GM18519 (cell line): Measurements from ENCODE around the gene TMEM97.
"Not testable (repeated sequence)": the region's sequence is repeated elsewhere in the genome, so short reads cannot be mapped to it uniquely, and the experiment has no call there.

Source experiments
- ATAC-seq: cut with Tn5 transposase; IDR thresholded peaks from one replicate; pipeline ENCODE4 v1.9.1; 2021; ENCODE audit warnings: mild to moderate bottlenecking, moderate library complexity; ENCODE audit not compliant: unreplicated experiment, low FRiP score

Gene TMEM97

DNA sequence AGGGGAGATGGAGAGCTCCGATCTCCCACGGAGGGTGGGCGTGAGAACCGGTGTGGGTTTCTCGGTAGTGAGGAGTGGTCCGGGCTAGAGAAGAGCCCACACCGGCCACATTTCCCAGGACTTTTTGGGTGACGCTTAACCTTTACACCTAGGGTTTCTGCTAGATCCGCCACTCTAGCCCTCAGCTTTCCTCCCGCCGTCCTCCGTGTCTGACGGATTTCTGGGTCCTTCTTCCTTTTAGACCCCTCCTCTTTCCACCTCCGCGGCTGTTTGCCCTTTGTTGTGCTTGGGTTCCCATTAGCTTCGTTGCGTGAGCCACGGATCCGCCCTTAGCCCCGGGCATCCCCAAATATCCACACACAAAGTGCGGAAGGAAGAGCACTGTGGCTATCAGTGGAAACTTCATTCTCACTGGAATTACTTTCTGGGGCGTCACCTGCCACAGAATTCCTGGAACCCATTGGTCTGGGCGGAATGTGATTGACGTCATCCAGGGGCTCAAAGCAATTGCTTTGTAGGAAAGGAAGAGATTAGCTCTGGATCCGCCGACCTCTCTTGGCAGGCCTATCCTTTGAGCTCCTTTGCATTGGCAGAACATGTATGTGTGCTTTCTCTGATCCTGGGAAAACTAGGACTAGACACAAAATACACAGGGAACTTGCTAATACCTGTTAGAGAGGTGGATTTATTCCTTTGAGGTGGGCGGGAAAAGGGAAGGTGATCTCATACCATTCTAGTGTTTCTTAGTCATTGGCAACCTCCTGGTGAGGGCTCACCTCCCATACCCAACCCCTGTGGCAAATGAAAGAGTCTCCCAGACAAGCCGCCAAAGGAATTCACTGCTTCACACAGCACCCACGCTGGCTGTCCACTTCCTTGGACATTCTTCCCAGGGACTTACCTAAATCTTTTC is 17.2 kb downstream of the TMEM97 start:
- no peak for ATAC-seq

DNA sequence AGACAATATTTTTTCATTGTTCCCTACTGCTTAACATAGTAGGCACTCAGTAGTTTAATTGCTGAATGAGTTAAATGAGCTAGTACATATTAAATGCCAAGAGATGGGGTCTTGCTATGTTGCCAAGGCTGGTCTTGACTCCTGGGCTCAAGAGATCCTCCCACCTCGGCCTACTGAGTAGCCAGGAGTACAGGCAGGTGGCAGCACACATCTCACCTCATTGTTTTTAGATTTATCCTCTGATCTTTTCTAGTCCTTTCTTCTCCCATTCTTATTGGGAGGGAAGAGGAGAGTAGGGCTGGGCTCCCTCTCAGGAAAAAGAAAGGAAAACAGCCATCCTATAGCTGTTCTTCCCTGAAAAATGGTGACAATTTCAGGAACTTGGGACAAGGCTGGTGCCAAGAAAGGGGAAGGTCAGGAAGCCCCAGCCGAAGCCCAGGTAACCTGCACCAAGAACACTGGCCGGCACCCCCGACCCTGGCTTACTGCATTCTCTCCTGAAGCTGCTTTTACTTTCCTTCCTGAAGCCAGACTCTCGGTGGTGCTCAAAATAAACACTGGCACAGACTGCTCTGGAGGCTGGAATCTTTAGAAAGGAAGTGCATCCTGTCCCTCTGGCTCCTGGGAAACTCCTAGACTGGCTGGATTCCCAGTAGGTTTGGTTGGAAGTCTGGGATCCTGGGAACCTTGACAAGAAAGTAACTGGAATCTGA is 19.2 kb downstream of the TMEM97 start:
- no peak for ATAC-seq

DNA sequence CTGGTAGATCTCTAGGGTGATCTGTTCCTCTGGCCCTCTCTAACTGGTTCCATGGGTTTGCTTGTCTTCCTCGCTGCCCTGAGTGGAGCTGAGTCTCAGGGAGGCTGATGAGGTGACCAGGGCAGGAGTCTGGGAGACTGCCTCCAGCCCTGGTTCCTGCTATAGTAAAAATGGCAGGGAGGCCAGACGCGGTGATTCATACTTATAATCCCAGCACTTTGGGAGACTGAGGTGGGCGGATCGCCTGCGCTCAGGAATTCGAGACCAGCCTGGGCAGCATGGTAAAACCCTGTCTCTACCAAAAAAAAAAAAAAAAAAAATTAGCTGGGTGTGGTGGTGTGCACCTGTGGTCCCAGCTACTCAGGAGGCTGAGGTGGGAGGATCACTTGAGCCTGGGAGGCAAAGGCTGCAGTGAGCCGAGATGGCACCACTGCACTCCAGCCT is 19.8 kb downstream of the TMEM97 start:
- ATAC-seq: not testable (repeated sequence)

DNA sequence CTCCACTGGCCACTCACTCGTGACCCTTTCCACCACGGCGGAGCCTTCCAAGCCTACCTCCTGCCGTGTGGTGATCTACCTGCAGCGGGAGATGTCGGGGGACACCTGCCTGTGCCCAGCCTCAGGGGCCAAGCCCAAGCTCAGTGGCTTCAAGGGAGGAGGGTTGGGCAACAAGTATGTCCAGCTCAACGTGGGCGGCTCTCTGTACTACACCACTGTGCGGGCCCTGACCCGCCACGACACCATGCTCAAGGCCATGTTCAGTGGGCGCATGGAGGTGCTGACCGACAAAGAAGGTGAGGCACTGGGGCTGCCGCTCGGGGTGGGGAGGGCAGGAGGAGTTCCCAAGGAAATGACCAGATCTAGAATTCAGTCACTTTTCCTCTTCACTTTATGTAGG is 20.4 kb downstream of the TMEM97 start:
- ATAC-seq: no peak

DNA sequence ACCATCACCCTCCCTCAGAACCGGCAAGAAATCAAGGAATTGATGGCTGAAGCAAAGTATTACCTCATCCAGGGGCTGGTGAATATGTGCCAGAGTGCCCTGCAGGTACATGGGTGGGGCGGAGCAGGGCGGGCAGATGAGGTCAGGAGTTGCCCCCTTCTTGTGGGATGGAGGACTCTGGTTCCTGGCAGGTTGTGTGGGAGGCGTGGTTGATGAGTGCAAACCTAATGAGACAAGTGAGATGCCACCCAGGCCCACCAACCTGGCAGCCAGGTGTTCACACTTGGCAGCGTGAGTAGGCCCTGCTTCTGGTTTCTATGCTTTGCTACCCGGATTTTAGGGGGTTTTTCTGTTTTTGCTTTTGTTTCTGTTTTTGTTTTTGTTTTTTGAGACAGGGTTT is 21.4 kb downstream of the TMEM97 start:
- no peak for ATAC-seq

DNA sequence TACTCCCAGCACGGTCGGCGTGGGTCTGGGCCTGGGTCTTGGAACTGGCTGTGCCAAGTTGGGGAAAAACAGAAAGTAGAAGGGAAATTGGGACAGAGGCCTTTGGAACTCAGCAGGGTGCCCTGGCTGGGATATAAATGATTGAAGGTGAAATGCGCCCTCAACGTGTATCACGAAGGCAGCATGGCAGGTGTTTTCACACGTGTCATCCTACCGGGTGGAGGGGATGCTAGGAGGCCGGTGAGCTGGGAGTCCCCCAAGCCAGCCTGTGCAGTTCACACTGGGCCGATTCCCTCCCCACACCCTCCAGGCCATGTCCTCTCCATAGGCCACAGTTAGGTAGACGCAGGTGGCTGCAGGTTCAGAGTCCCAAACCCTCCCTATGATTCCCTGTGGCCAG is 22.5 kb downstream of the TMEM97 start:
- ATAC-seq: no peak

DNA sequence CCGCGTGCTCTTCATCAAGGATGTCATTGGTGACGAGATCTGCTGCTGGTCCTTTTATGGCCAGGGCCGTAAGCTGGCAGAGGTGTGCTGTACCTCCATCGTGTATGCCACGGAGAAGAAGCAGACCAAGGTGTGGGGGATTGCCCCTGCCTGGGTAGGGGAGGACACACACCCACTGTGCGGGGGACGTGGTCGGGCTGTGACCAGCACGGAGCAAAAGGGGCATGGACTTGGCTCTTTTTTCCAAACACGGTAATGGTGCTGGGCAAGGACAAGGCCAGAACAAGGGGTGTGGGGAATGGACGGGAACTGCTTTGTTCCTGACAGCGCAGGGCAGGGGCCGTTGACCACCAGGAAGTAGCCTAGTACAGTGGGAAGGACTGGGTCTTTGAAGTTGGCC is 23.3 kb downstream of the TMEM97 start:
- no peak for ATAC-seq

DNA sequence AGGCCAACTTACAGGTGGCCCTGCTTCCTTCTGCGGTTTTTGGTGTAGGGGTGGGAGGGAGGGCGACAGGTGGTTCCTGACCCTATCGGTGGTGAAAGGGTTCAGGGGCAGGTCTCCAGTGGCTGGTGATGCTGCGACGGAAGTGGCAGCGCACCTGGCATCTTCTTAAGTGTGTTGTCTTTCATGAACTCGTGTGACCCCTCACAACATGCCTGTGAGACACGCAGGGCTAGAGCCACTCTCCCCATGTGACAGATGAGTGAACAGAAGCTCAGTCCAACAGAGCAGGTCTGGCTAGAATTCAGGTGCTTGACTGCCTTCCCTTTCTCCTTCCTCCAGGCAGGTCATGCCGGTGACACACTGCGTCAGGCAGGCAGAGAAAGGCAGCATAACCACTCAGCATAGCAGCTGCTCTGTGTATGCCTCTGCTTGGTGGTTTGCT is 24.5 kb downstream of the TMEM97 start:
- no peak for ATAC-seq

DNA sequence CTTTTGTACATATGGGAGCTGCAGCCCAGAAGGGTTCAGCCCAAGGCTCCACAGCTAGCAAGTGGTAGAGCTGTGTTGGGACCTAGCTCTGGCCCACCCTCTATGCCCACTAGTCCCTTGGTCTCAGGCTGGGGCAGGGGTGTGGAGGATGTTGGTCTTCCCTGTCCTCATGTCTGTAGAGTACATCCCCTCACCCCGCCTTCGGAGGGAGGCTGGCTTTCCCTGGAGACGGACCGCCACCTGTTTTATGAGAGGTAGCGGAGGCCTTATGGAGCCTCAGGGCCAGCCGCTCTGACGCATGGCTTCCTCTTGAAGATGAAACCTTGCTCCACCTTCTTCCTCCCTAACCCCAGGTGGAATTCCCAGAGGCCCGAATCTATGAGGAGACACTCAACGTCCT is 25.0 kb downstream of the TMEM97 start:
- no peak for ATAC-seq

DNA sequence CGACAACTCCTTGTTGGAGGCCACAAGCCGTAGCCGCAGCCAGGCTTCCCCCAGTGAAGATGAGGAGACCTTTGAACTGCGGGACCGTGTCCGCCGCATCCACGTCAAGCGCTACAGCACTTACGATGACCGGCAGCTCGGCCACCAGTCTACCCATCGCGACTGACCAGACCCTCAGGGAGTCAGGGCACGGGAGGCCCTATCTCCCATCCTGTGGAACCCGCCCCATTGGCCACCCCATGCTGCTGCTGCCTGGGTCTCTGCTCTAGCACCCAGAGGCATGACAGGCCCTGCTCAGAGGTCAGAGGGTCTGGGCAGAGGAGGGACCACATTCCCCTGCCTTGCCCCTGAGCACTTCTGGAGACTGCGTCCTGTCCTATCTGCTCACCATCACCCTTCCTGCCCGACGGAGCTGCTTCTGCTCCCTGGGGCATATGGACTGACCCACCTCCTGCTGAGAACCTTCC is 25.5 kb downstream of the TMEM97 start:
- ATAC-seq: no peak

DNA sequence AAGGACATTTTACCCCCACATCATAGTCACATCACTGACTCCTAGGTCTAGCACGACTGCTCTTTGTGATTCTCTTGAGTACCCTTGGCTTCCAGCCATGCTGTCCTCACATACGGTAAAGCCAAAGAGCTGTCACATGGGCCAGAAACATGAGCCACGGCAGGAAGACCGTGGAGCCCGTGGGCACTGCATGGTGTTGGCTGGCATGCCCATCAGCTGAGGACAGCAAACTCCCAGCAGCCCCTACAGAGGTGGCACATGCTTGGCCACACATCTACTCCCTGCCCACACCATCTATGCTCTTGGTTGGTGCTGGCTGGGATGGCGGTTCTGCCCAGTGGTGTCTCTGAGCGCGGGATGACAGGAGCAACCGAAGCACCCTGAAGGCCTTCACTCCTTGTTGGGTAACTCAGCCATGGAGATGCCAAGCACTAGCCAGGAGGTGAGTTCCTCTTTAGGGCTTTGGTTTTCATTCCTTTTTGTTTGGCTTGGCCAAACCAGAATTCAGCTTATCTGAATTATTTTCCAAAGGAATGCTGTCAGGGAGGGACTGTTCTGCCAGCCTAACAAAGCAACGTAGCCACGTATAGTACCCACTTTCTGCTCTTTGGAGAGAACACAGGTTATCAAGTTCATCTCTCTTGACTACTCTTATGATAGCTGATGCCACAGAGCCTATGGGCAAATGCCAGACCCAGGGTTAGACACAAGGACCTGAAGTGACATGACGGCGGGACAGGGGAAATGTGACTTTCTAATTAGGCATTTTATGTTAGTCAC is 26.6 kb downstream of the TMEM97 start:
- no peak for ATAC-seq

DNA sequence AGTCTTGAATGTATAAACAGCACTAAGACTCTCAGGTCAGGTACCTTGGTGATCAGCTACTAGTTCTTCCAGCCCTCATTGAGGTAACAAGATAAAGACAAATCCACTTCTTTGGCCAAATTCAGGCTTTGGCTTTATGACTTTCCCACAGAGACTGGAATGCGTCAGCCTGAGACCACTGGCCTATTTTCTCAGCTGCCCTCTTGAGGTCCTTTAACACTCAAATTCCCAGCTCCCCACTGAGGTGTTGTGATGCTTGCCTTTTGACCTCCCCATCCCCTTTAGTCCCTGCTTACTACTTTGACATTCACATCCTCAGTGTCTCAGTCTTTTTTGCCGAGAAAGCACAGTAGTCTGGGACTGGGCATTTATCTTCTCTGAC is 27.2 kb downstream of the TMEM97 start:
- no peak for ATAC-seq

DNA sequence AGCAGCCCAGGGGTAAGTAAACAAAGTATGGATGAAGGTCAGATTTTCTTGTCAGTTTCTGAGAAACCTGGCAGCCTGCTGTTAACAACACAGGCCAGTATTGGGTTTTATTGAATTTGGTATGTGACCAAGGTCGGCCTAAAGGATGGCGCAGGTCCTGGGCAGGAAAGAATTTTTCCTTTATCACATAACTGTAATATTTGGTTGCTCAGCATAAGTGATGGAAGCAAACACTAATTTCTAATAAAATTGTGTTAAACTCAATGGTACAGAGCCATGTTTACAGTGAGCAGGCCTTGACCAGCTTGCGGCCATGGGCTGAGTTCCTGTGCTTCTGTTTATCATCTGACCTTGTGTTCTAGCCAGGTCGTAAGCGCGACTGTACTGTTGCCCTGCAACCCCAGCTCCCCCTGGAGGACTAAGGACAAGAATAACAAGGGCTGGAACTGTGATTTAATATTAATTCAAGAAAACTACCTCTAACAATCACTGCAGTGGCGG is 27.8 kb downstream of the TMEM97 start:
- no peak for ATAC-seq

DNA sequence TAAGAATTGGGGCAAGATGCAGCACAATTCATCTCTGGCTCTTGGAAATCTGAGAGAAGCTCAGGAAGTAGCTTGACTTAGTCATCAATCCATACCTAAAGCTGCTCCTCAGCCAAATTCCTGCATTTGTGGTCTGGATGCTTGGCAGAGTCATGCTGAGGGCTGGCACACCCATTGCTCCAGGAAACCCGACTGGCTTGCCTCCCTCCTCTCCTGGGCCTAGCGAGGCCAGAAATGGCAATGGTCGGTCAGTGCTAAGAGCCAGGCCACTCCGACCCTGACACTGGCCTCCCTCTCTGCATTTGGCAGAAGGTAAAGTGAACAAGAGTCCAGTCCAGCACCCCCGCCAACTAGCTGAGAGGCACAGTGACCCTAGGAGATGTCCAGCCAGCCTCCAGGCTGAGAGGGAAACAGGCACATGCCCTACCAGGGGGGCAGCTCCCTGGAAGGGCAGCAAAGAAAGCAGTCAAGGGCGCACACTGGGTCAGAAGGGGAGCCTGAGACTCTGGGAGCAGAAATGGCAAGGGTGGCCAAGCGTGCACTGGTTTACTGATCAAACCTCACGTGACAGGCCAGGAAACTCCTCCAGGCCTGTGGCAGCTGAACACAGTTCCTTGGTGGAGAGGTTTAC is 28.4 kb downstream of the TMEM97 start:
- no peak for ATAC-seq

DNA sequence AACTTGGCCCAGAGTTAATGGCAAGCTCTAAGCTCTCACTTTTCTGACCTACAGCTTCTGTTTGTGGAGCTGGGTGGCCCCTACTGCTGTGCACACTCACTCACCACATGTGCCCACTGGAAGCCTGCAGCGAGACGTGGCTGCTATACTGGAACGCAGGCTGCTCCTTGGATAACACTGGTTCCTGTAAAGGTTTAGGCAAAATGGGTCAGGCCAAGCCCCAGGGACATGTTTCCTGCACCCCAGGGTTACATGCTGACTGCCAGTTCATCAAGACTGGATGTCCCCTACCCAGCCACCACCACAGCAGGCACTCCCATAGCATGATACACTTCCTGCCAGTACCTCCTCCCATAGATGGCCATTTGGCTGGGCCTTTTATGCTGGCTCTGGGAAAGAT is 30.0 kb downstream of the TMEM97 start:
- no peak for ATAC-seq

DNA sequence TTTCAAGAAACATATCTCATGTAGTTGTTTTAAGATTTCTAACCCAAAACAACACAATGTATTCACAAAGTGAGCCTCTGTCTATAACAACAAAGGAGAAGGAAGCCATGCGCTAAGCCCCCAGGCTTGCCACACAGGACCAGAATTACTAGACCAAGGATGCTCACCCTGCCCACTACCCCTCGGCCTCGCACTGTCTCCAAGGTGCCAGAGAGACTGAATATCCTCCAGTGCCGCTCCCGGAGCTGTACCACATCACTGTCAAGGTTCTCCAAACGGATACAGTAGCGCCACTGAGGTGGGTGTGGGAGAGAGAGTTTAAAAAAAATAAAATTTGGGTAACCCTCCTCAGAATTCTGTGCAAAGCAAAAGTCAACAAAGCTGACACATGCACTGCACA is 31.3 kb downstream of the TMEM97 start:
- ATAC-seq: no peak

DNA sequence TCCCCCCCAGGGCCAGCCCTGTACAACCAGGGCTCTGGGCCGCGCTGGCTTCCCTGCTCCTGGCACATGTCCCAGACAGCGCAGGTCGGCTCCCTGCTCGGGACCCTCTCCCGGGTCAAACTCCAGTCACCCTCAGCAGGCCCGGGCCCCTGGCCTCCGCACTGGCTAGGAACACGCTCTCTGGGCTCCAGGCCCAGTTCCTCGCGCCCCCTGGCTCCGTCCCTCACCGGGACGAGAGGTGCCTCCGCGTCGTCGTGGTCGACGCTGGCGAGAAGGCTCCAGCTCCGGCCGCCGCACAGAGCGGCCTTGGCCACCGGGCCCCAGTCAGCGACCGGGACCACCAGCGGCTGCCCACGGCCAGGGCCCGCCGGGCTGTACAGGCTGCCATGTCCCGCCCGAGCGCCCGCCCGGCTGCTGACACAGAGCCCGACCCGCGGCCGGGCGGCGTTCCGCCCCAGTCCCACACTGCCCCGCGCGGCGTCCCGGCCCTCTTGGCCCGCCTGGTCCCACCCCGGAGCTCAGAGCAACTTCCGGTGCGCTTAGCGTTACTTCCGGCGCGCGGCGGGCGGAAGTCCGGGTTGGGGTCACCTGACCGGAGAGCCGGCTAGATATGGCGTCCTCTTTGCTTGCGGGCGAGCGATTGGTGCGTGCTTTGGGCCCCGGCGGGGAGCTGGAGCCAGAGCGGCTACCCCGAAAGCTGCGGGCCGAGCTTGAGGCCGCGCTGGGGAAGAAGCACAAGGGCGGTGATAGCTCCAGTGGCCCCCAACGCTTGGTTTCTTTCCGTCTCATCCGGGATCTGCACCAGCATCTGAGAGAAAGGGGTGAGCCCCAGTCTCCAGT is 38.3 kb downstream of the TMEM97 start, which contains the start of gene POLDIP2:
TSS of gene POLDIP2 (minus strand) at position 467 of the 840 bp plus-strand sequence. CDS start at position 388, 79 bp downstream.
- ATAC-seq: peak; percentile 82

DNA sequence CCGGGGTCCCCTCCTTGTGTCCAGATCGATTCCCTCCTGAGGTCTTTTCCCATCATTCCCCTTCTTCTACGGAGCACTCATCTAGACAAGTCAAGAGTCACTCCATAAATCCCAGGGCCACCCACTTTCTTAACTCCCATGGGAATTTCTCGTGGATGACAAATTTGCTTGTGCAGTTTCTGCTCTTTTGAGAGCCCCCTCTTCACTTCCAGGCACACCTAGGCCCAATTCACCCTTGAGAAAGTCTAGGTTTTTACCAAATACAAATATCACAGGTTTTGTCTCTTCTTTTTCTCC is 38.8 kb downstream of the TMEM97 start:
- no peak for ATAC-seq

DNA sequence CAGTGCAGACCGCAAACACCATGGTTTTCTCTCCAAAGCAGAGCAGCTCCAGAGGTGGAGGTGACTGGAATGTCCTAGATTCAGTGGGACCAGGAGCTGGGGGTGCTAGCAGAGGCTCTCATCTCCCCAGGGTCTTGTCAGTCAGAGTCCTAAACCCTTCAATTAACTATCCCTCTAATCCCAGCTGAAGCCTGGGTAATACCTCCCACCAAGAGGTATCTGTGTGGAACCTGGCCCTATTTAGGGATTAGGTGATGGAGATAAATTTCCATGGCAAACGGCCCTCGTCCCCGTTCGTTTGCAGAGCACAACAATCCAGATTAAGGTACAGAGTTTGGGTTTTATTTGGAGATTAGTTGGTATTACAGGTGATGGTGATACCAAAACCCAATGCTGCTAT is 44.2 kb downstream of the TMEM97 start:
- no peak for ATAC-seq
